Breast epithelium (tissue), 3 donors: ENCODE measurements around the gene PRRT1B.

Experiments
- POLR2A ChIP-seq: fragments of 450-650 bp; IDR thresholded peaks from one replicate; pipeline ENCODE4 v1.6.1; 2016; ENCODE audit warnings: antibody characterized with exemption, mild to moderate bottlenecking, moderate library complexity
- POLR2AphosphoS5 ChIP-seq, 3 donors: sonication (generic); formaldehyde crosslinking; IDR thresholded peaks; one replicate each; pipeline ENCODE4 v1.6.1; 2017; ENCODE audit warnings: antibody characterized with exemption in 3 of 3
- TF ChIP-seq, protein P1 (sequence below), 3 donors: fragments of 450-650 bp; IDR thresholded peaks; one replicate each; pipeline ENCODE4 v1.5.1; 2016 to 2017; ENCODE audit warnings: antibody characterized with exemption in 3 of 3, mild to moderate bottlenecking in 3 of 3, moderate library complexity in 3 of 3

DNA sequence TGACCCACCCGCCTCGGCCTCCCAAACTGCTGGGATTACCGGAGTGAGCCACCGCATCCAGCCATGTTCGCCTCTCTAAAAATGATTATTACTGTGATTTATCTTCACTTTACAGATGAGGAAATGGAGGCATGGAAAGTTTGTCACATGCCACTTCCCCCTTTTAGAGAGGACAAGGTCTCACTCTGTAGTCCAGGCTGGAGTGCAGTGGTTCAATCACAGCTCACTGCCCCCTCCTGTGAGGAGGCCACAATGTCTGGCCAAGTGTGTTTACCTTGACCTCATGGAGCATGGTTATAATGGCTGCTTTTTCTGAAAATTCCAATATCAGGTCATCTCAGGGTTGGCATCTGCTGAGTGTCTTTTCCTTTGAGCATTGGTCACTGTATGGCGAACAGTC lies 6.7 kb downstream of the PRRT1B start:
- TF ChIP-seq, protein P1, sequence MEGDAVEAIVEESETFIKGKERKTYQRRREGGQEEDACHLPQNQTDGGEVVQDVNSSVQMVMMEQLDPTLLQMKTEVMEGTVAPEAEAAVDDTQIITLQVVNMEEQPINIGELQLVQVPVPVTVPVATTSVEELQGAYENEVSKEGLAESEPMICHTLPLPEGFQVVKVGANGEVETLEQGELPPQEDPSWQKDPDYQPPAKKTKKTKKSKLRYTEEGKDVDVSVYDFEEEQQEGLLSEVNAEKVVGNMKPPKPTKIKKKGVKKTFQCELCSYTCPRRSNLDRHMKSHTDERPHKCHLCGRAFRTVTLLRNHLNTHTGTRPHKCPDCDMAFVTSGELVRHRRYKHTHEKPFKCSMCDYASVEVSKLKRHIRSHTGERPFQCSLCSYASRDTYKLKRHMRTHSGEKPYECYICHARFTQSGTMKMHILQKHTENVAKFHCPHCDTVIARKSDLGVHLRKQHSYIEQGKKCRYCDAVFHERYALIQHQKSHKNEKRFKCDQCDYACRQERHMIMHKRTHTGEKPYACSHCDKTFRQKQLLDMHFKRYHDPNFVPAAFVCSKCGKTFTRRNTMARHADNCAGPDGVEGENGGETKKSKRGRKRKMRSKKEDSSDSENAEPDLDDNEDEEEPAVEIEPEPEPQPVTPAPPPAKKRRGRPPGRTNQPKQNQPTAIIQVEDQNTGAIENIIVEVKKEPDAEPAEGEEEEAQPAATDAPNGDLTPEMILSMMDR (IDR thresholded peaks at IDR 0.05), result no peak
- TF ChIP-seq POLR2A, result no peak
- TF ChIP-seq POLR2AphosphoS5 (IDR thresholded peaks at IDR 0.05), result no peak
